BLaER1 treated with 17β-estradiol and CSF1 and Interleukin-3, amounts not matched to agents 10 nM and 100 nM (cell line): ENCODE results near the gene CXCL12.
A peak's percentile ranks its signal among the peaks of the same experiment; 100 is the strongest.

ENCODE experiments used
- H3K27ac ChIP-seq, 11 experiments: shearing (Covaris generic); formaldehyde crosslinking; 2 replicates each; pipeline ENCODE4 v1.8.1; 2022
- H3K27me3 ChIP-seq, 11 experiments: shearing (Covaris generic); formaldehyde crosslinking; 2 replicates each; pipeline ENCODE4 v1.8.1; 2022
- H3K36me3 ChIP-seq, 11 experiments: shearing (Covaris generic); formaldehyde crosslinking; 2 replicates each; pipeline ENCODE4 v1.8.1; 2022
- H3K4me1 ChIP-seq, 10 experiments: shearing (Covaris generic); formaldehyde crosslinking; 2 replicates each; pipeline ENCODE4 v1.8.1; 2022
- H3K4me2 ChIP-seq, 11 experiments: shearing (Covaris generic); formaldehyde crosslinking; 2 replicates each; pipeline ENCODE4 v1.8.1; 2022
- H3K4me3 ChIP-seq, 10 experiments: shearing (Covaris generic); formaldehyde crosslinking; 2 replicates each; pipeline ENCODE4 v1.8.1; 2022
- H3K9ac ChIP-seq, 11 experiments: shearing (Covaris generic); formaldehyde crosslinking; 2 replicates each; pipeline ENCODE4 v1.8.1; 2022
- H3K9me3 ChIP-seq, 11 experiments: shearing (Covaris generic); formaldehyde crosslinking; replicated peaks in 1 of 11; 2 replicates each; pipeline ENCODE4 v1.8.1; 2022
- H4K20me1 ChIP-seq, 11 experiments: shearing (Covaris generic); formaldehyde crosslinking; 2 replicates each; pipeline ENCODE4 v1.8.1; 2022
- Cebpa-rat ChIP-seq, 11 experiments: shearing (Covaris generic); IDR thresholded peaks; 2 replicates each; pipeline ENCODE4 v1.8.1; 2022

Gene CXCL12

GRCh38 chr10:44383749-44384600, 922 bp downstream of the CXCL12 start:
- peaks cover 42 to 60% (median 49%) of the 10 kb centered on the region in 11 experiments for H3K27me3 ChIP-seq
- peak overlapping the region; percentile 50 to 67 (median 57) for H3K4me3 ChIP-seq
- peak overlapping the region in 3 of 11 experiments; percentile 30 to 53 (median 41); a peak in 2 of 22 replicates for H3K9ac ChIP-seq
- peaks cover 0 to 35% (median 10%) of the 10 kb centered on the region in 11 experiments; a peak in 13 of 22 replicates for H4K20me1 ChIP-seq
- H3K27ac ChIP-seq, result no peak overlapping the region
- peak overlapping the region; percentile 79 to 96 (median 90) for H3K4me2 ChIP-seq
- H3K36me3 ChIP-seq, result no peaks in the 10 kb centered on the region
- H3K9me3 ChIP-seq, result no peaks in the 10 kb centered on the region
- peaks cover 8 to 18% (median 14%) of the 10 kb centered on the region in 10 experiments; a peak in 18 of 20 replicates for H3K4me1 ChIP-seq
- no peak for TF ChIP-seq Cebpa-rat (IDR thresholded peaks at IDR 0.05)

GRCh38 chr10:44382981-44383748, 1.7 kb downstream of the CXCL12 start:
- H3K36me3 ChIP-seq, result no peaks in the 10 kb centered on the region
- no peak for TF ChIP-seq Cebpa-rat (IDR thresholded peaks at IDR 0.05)
- H3K4me3 ChIP-seq, result peak overlapping the region in 1 of 10 experiments; percentile 52; a peak in 1 of 20 replicates
- H3K4me1 ChIP-seq, result peaks cover 8 to 18% (median 14%) of the 10 kb centered on the region in 10 experiments; a peak in 18 of 20 replicates
- peaks cover 42 to 60% (median 49%) of the 10 kb centered on the region in 11 experiments for H3K27me3 ChIP-seq
- peak overlapping the region in 1 of 11 experiments; percentile 96; a peak in 1 of 22 replicates for H3K4me2 ChIP-seq
- no peaks in the 10 kb centered on the region for H3K9me3 ChIP-seq
- H3K9ac ChIP-seq, result no peak overlapping the region
- H3K27ac ChIP-seq, result no peak overlapping the region
- H4K20me1 ChIP-seq, result peaks cover 0 to 35% (median 10%) of the 10 kb centered on the region in 11 experiments; a peak in 13 of 22 replicates

- no peak for TF ChIP-seq Cebpa-rat (IDR thresholded peaks at IDR 0.05)
- Histone ChIP-seq H3K4me1 (peaks cover 8 to 18% (median 14%) of the 10 kb centered on the region in 10 experiments; a peak in 18 of 20 replicates), H3K27me3 (peaks cover 42 to 60% (median 49%) of the 10 kb centered on the region in 11 experiments), H4K20me1 (peaks cover 0 to 35% (median 10%) of the 10 kb centered on the region in 11 experiments; a peak in 13 of 22 replicates), H3K27ac (no peak overlapping the region), H3K4me3 (no peak overlapping the region), H3K4me2 (no peak overlapping the region), H3K9me3 (no peaks in the 10 kb centered on the region), H3K36me3 (no peaks in the 10 kb centered on the region), H3K9ac (no peak overlapping the region)
Observed at GRCh38 chr10:44382131-44382858, 2.6 kb downstream of the CXCL12 start.

GRCh38 chr10:44380829-44381600, 3.9 kb downstream of the CXCL12 start:
- Histone ChIP-seq H4K20me1 (peaks cover 0 to 33% (median 10%) of the 10 kb centered on the region in 11 experiments; a peak in 13 of 22 replicates), H3K9ac (no peak overlapping the region), H3K4me2 (no peak overlapping the region), H3K4me1 (peaks cover 8 to 18% (median 14%) of the 10 kb centered on the region in 10 experiments; a peak in 18 of 20 replicates), H3K4me3 (no peak overlapping the region), H3K27ac (no peak overlapping the region), H3K27me3 (peaks cover 39 to 49% (median 42%) of the 10 kb centered on the region in 11 experiments), H3K9me3 (no peaks in the 10 kb centered on the region), H3K36me3 (no peaks in the 10 kb centered on the region)
- no peak for TF ChIP-seq Cebpa-rat (IDR thresholded peaks at IDR 0.05)

GRCh38 chr10:44379907-44380306, 5.0 kb downstream of the CXCL12 start:
- H3K4me2 ChIP-seq, result no peak overlapping the region
- peaks cover 28 to 38% (median 31%) of the 10 kb centered on the region in 11 experiments for H3K27me3 ChIP-seq
- H3K4me1 ChIP-seq, result peaks cover 7 to 13% (median 9%) of the 10 kb centered on the region in 10 experiments; a peak in 17 of 20 replicates
- H3K4me3 ChIP-seq, result no peak overlapping the region
- no peak overlapping the region for H3K27ac ChIP-seq
- H3K9ac ChIP-seq, result no peak overlapping the region
- no peak for TF ChIP-seq Cebpa-rat (IDR thresholded peaks at IDR 0.05)
- no peaks in the 10 kb centered on the region for H3K36me3 ChIP-seq
- no peaks in the 10 kb centered on the region for H3K9me3 ChIP-seq
- H4K20me1 ChIP-seq, result peaks cover 0 to 24% (median 7%) of the 10 kb centered on the region in 11 experiments; a peak in 12 of 22 replicates

- peaks cover 0 to 13% (median 0%) of the 10 kb centered on the region in 11 experiments; a peak in 6 of 22 replicates for H4K20me1 ChIP-seq
- H3K27me3 ChIP-seq, result peaks cover 16 to 25% (median 19%) of the 10 kb centered on the region in 11 experiments
- no peak overlapping the region for H3K9ac ChIP-seq
- H3K27ac ChIP-seq, result no peak overlapping the region
- H3K4me1 ChIP-seq, result peaks cover 0 to 6% (median under 1%) of the 10 kb centered on the region in 10 experiments; a peak in 6 of 20 replicates
- H3K4me3 ChIP-seq, result no peak overlapping the region
- no peaks in the 10 kb centered on the region for H3K9me3 ChIP-seq
- H3K4me2 ChIP-seq, result no peak overlapping the region
- TF ChIP-seq Cebpa-rat (IDR thresholded peaks at IDR 0.05), result no peak
- no peaks in the 10 kb centered on the region for H3K36me3 ChIP-seq
Observed at GRCh38 chr10:44378626-44379025, 6.3 kb downstream of the CXCL12 start.

- H3K4me1 ChIP-seq, result peaks cover 0 to 10% (median 0%) of the 10 kb centered on the region in 10 experiments; a peak in 5 of 20 replicates
- H3K27me3 ChIP-seq, result peaks cover 8 to 17% (median 11%) of the 10 kb centered on the region in 11 experiments
- H3K27ac ChIP-seq, result no peak overlapping the region
- no peak overlapping the region for H3K9ac ChIP-seq
- H3K9me3 ChIP-seq, result no peaks in the 10 kb centered on the region
- H3K36me3 ChIP-seq, result no peaks in the 10 kb centered on the region
- TF ChIP-seq Cebpa-rat (IDR thresholded peaks at IDR 0.05), result no peak
- H3K4me3 ChIP-seq, result no peak overlapping the region
- H4K20me1 ChIP-seq, result peaks cover 0 to 7% (median 0%) of the 10 kb centered on the region in 11 experiments; a peak in 4 of 22 replicates
- no peak overlapping the region for H3K4me2 ChIP-seq
Observed at GRCh38 chr10:44377651-44378310, 7.1 kb downstream of the CXCL12 start.
